Mammary epithelial cell (primary cell): ENCODE results near the gene GAL3ST2.
"Not testable (repeated sequence)": the region's sequence is repeated elsewhere in the genome, so short reads cannot be mapped to it uniquely, and the experiment has no call there.

ENCODE experiments used
- EZH2 ChIP-seq: IDR thresholded peaks from 2 replicates; pipeline ENCODE4 v1.6.1; 2012; ENCODE audit warnings: low read length, inconsistent platforms, borderline replicate concordance
- TF ChIP-seq, protein P1 (sequence below), 2 donors: IDR thresholded peaks in 1 of 2; conservative IDR thresholded peaks in 1 of 2; 2 replicates each; pipeline ENCODE4 v1.5.1; 2011 to 2012; ENCODE audit warnings: inconsistent platforms in 2 of 2, low read length in 2 of 2, mild to moderate bottlenecking in 2 of 2, control low read depth in 1 of 2, low read depth in 1 of 2; ENCODE audit not compliant: insufficient read depth in 1 of 2; ENCODE audit errors: extremely low read depth in 1 of 2

DNA sequence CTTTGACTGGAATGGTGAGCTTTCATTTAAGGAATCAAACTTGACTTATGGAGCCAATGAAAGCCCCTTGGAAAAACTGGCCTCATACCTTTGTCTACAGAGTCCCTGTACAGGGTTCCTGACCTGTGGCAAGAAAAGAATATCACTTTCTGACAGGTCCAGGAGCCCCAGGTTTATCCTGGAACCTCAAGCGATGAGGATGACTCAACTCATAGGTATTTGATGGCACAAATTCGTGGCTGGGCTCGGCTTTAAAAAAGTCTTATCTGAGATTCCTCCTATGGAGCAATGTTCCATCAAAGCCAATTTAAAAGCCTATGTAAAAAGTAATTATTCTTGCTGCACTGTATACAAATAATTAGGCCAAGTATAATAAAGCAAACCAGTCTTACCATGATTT, 14.8 kb downstream of the GAL3ST2 start:
- TF ChIP-seq, protein P1, sequence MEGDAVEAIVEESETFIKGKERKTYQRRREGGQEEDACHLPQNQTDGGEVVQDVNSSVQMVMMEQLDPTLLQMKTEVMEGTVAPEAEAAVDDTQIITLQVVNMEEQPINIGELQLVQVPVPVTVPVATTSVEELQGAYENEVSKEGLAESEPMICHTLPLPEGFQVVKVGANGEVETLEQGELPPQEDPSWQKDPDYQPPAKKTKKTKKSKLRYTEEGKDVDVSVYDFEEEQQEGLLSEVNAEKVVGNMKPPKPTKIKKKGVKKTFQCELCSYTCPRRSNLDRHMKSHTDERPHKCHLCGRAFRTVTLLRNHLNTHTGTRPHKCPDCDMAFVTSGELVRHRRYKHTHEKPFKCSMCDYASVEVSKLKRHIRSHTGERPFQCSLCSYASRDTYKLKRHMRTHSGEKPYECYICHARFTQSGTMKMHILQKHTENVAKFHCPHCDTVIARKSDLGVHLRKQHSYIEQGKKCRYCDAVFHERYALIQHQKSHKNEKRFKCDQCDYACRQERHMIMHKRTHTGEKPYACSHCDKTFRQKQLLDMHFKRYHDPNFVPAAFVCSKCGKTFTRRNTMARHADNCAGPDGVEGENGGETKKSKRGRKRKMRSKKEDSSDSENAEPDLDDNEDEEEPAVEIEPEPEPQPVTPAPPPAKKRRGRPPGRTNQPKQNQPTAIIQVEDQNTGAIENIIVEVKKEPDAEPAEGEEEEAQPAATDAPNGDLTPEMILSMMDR (conservative IDR thresholded peaks at IDR 0.05 in 1 of 2, IDR thresholded peaks at IDR 0.05 in 1 of 2; ENCODE audit: extremely low read depth in 1 of 2, insufficient read depth in 1 of 2, low read depth in 1 of 2, low read length in 2 of 2): not testable (repeated sequence)
- TF ChIP-seq EZH2: not testable (repeated sequence)
